Stomach (tissue), 4 donors: ENCODE data around the gene ARHGEF37.

ENCODE experiments used
- CTCF ChIP-seq, 7 experiments: fragments of 450-650 bp in 4 of 7; fragments of 200-600 bp in 3 of 7; sonication (generic) in 3 of 7; IDR thresholded peaks; one replicate each; pipeline ENCODE4 v1.5.1; 2016 to 2019; ENCODE audit warnings: antibody characterized with exemption in 7 of 7, control low read depth in 2 of 7, mild to moderate bottlenecking in 1 of 7
- EP300 ChIP-seq: sonication (generic); formaldehyde crosslinking; IDR thresholded peaks from one replicate; pipeline ENCODE4 v1.6.1; 2017; ENCODE audit warnings: antibody characterized with exemption
- POLR2A ChIP-seq, 4 donors: fragments of 450-650 bp; IDR thresholded peaks; one replicate each; pipeline ENCODE4 v1.6.1; 2016; ENCODE audit warnings: antibody characterized with exemption in 4 of 4, control low read depth in 2 of 4, mild to moderate bottlenecking in 1 of 4, moderate library complexity in 1 of 4
- POLR2AphosphoS5 ChIP-seq, 3 donors: sonication (generic); formaldehyde crosslinking; IDR thresholded peaks; one replicate each; pipeline ENCODE4 v1.6.1; 2016; ENCODE audit warnings: antibody characterized with exemption in 3 of 3

- no peak for TF ChIP-seq CTCF (IDR thresholded peaks at IDR 0.05)
- TF ChIP-seq POLR2A (IDR thresholded peaks at IDR 0.05): no peak
- TF ChIP-seq POLR2AphosphoS5 (IDR thresholded peaks at IDR 0.05): no peak
- no peak for TF ChIP-seq EP300
Observed at GRCh38 chr5:149630337-149630736, 49.0 kb downstream of the ARHGEF37 start.
